ENCODE data around the gene SGCD.

DNA sequence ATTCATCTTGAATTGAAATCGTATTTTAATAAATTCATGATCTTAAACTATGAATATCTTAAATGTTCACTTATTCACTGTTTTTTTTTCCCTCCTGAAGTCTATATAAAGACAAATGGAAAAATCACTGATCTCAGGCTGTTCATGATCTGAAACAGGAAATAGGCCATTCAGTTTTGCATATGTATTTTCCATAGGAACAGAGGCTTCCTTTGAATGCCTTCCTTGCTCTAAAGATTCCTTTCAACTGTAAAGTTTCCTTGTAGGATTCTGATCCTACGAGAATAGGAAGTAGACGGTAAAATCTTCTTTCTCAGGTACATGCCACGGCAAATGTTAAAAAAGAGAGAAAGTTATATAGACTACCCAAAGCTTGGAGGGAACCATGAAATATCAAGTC is 328.8 kb downstream of the SGCD start:
- TF ChIP-seq, protein P1, sequence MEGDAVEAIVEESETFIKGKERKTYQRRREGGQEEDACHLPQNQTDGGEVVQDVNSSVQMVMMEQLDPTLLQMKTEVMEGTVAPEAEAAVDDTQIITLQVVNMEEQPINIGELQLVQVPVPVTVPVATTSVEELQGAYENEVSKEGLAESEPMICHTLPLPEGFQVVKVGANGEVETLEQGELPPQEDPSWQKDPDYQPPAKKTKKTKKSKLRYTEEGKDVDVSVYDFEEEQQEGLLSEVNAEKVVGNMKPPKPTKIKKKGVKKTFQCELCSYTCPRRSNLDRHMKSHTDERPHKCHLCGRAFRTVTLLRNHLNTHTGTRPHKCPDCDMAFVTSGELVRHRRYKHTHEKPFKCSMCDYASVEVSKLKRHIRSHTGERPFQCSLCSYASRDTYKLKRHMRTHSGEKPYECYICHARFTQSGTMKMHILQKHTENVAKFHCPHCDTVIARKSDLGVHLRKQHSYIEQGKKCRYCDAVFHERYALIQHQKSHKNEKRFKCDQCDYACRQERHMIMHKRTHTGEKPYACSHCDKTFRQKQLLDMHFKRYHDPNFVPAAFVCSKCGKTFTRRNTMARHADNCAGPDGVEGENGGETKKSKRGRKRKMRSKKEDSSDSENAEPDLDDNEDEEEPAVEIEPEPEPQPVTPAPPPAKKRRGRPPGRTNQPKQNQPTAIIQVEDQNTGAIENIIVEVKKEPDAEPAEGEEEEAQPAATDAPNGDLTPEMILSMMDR (IDR thresholded peaks at IDR 0.05) = no peak
- TF ChIP-seq, protein P2, sequence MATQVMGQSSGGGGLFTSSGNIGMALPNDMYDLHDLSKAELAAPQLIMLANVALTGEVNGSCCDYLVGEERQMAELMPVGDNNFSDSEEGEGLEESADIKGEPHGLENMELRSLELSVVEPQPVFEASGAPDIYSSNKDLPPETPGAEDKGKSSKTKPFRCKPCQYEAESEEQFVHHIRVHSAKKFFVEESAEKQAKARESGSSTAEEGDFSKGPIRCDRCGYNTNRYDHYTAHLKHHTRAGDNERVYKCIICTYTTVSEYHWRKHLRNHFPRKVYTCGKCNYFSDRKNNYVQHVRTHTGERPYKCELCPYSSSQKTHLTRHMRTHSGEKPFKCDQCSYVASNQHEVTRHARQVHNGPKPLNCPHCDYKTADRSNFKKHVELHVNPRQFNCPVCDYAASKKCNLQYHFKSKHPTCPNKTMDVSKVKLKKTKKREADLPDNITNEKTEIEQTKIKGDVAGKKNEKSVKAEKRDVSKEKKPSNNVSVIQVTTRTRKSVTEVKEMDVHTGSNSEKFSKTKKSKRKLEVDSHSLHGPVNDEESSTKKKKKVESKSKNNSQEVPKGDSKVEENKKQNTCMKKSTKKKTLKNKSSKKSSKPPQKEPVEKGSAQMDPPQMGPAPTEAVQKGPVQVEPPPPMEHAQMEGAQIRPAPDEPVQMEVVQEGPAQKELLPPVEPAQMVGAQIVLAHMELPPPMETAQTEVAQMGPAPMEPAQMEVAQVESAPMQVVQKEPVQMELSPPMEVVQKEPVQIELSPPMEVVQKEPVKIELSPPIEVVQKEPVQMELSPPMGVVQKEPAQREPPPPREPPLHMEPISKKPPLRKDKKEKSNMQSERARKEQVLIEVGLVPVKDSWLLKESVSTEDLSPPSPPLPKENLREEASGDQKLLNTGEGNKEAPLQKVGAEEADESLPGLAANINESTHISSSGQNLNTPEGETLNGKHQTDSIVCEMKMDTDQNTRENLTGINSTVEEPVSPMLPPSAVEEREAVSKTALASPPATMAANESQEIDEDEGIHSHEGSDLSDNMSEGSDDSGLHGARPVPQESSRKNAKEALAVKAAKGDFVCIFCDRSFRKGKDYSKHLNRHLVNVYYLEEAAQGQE (IDR thresholded peaks at IDR 0.05; ENCODE audit: insufficient read depth in 1 of 2, low read depth in 2 of 2, low read length in 1 of 2) = no peak

All from Panc1 (cell line).